HAP-1 (cell line): Measurements from ENCODE around the gene RGPD4.
"Not testable (repeated sequence)": the region's sequence is repeated elsewhere in the genome, so short reads cannot be mapped to it uniquely, and the experiment has no call there.

Experiments used
- DNase-seq, 2 experiments: peaks; one replicate each; pipeline ENCODE4 v3.0.0-alpha.2; 2016 to 2020; ENCODE audit warnings: low spot score in 2 of 2
- H3K27me3 ChIP-seq: fragments of 250-450 bp; sonication (Bioruptor Pico); 2 replicates; pipeline ENCODE4 v1.5.1; 2020; ENCODE audit warnings: low read depth, mild to moderate bottlenecking, moderate library complexity
- H3K36me3 ChIP-seq: fragments of 250-450 bp; sonication (Bioruptor Pico); replicated peaks from 2 replicates; pipeline ENCODE4 v1.5.1; 2020; ENCODE audit warnings: mild to moderate bottlenecking
- H3K4me1 ChIP-seq: fragments of 250-450 bp; sonication (Bioruptor Pico); 2 replicates; pipeline ENCODE4 v1.5.1; 2020; ENCODE audit warnings: mild to moderate bottlenecking
- H3K4me3 ChIP-seq: fragments of 250-450 bp; sonication (Bioruptor Pico); 2 replicates; pipeline ENCODE4 v1.5.1; 2020; ENCODE audit warnings: mild to moderate bottlenecking, moderate library complexity
- H3K9me3 ChIP-seq: fragments of 250-450 bp; sonication (Bioruptor Pico); 2 replicates; pipeline ENCODE4 v1.5.1; 2020; ENCODE audit warnings: mild to moderate bottlenecking, moderate library complexity
- in situ Hi-C: fragments of 300-500 bp; cut with MboI; formaldehyde crosslinking; loops from 3 replicates; pipeline ENCODE4 v1.14.3; 2020; ENCODE audit warnings: low sequenced_read_pairs, inconsistent platforms, mixed read lengths

The RGPD4 gene

GRCh38 chr2:107822302-107822701, 4.4 kb upstream of the RGPD4 start:
- Histone ChIP-seq H3K4me3 (no peak overlapping the region), H3K9me3 (no peaks in the 10 kb centered on the region), H3K4me1 (no peaks in the 10 kb centered on the region), H3K36me3 (no peaks in the 10 kb centered on the region), H3K27me3 (no peaks in the 10 kb centered on the region)
- DNase-seq, result no peak
- in situ Hi-C loops, result no loop called here

GRCh38 chr2:107824451-107825205, 2.1 kb upstream of the RGPD4 start:
- in situ Hi-C loops, result no loop called here
- H3K9me3 ChIP-seq, result no peaks in the 10 kb centered on the region
- DNase-seq, result no peak
- H3K36me3 ChIP-seq, result no peaks in the 10 kb centered on the region
- no peak overlapping the region for H3K4me3 ChIP-seq
- no peaks in the 10 kb centered on the region for H3K27me3 ChIP-seq
- no peaks in the 10 kb centered on the region for H3K4me1 ChIP-seq

DNA sequence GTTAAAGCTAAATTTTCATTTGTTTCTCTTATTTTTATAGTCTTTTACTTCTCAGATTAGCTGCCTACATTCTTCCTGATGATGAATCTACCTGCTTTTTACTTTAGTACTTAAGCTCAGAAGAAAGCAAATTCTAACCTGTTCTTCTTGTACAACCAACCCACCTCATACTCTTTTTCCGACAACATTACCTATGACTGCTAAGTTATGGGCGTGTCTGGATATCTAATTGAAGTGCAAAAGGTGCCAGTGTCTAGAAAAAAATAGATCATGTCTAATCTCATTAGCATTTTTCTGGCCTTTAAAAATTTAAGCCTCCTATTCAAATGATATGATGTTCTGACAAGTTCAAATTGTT, 1.5 kb upstream of the RGPD4 start:
- no peaks in the 10 kb centered on the region for H3K4me1 ChIP-seq
- in situ Hi-C loops, result no loop called here
- H3K4me3 ChIP-seq, result no peak overlapping the region
- H3K27me3 ChIP-seq, result no peaks in the 10 kb centered on the region
- H3K9me3 ChIP-seq, result no peaks in the 10 kb centered on the region
- H3K36me3 ChIP-seq, result no peaks in the 10 kb centered on the region
- DNase-seq, result no peak

DNA sequence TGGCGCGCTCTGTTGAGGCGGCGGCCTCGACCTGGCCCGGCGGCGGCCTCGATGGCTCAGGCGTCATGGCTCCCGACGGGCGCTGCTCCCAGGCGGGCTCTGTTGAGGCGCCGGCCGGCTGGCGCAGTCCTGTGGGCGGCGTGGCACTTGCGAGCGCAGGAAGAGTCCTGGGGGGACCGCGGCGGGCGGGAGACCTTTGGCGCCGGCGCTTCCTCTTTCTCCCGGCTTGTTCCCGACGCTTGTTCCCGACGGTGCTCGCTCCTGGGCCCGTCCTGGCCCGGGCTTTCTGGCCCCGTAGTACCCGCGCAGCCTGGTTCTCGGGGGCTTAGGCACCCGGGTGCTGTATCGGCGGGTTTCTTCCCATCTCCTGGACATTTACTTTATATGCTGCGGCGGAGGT, 2.8 kb downstream of the RGPD4 start:
- not testable (repeated sequence) for DNase-seq

GRCh38 chr2:107833152-107833551, 6.5 kb downstream of the RGPD4 start:
- in situ Hi-C loops, H3K4me1 ChIP-seq, H3K36me3 ChIP-seq, H3K9me3 ChIP-seq, H3K4me3 ChIP-seq, DNase-seq, H3K27me3 ChIP-seq: not testable (repeated sequence)

More for the DNA sequence above, 2.8 kb downstream of the RGPD4 start:
- H3K4me1 ChIP-seq, in situ Hi-C loops, H3K4me3 ChIP-seq, H3K9me3 ChIP-seq, H3K27me3 ChIP-seq, H3K36me3 ChIP-seq: not testable (repeated sequence)

- H3K4me3 ChIP-seq, H3K36me3 ChIP-seq, H3K27me3 ChIP-seq, in situ Hi-C loops, H3K9me3 ChIP-seq, H3K4me1 ChIP-seq, DNase-seq: not testable (repeated sequence)
Observed at GRCh38 chr2:107833618-107834017, 6.9 kb downstream of the RGPD4 start.

- H3K36me3 ChIP-seq, H3K4me1 ChIP-seq, H3K9me3 ChIP-seq, in situ Hi-C loops, H3K4me3 ChIP-seq, DNase-seq, H3K27me3 ChIP-seq: not testable (repeated sequence)
Observed at GRCh38 chr2:107916121-107916520, 89.4 kb downstream of the RGPD4 start.

GRCh38 chr2:107916696-107917370, 90.1 kb downstream of the RGPD4 start:
- in situ Hi-C loops, H3K4me1 ChIP-seq, H3K36me3 ChIP-seq, H3K4me3 ChIP-seq, H3K27me3 ChIP-seq, H3K9me3 ChIP-seq, DNase-seq: not testable (repeated sequence)

DNA sequence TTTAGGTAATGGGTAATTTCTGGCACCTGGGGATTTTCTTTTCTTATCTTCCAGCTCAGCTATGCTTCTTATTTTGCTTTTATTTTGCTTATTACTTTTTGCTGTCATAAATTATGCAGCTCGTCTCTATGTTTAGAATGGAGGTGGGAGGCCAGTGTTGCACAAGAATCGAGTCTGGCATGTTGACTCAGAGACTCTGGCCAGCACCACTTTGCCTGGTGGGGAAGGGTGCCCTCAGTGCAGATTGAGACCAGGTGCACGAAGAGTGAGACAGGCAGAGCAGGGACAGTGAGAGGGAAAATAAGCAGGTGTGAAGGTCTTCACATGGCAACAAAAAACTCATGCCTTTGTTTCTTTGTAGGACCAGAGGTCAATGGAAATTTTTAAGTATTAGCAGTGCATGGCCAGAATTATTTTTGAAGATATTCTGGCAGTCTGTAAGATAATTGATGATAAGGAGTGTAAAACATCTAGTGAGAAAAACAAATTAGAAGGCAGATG, 100.4 kb downstream of the RGPD4 start:
- DNase-seq, result no peak
- H3K4me3 ChIP-seq, result no peak overlapping the region
- H3K36me3 ChIP-seq, result no peaks in the 10 kb centered on the region
- no peaks in the 10 kb centered on the region for H3K9me3 ChIP-seq
- in situ Hi-C loops, result loop anchor here (25.0 kb wide), 2 partner anchors 260 to 660 kb away; no protein-coding TSS in a partner anchor
- no peaks in the 10 kb centered on the region for H3K27me3 ChIP-seq
- H3K4me1 ChIP-seq, result no peaks in the 10 kb centered on the region

DNA sequence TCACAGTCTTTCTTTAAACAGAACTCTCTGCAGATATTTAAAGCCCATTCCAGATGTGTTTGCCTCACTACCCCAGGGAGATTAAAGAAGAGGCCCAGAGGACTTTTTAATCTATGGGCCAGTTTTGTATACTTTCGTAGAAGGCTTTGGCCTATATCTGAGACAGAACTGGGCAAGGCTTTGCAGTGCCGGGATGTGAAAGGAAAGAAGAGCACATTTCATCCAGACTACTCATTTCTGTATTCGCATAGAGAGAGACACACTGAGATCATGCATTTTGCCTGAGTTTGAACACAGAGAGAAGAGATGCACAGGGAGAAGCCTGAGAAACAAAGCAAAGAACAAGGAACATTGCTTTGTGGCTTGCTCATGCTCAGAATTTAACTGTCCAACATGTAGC, 104.7 kb downstream of the RGPD4 start:
- in situ Hi-C loops, result loop anchor here (25.0 kb wide), 2 partner anchors 256 to 656 kb away; no protein-coding TSS in a partner anchor
- no peaks in the 10 kb centered on the region for H3K36me3 ChIP-seq
- H3K27me3 ChIP-seq, result no peaks in the 10 kb centered on the region
- H3K9me3 ChIP-seq, result no peaks in the 10 kb centered on the region
- H3K4me3 ChIP-seq, result no peak overlapping the region
- no peak for DNase-seq
- H3K4me1 ChIP-seq, result no peaks in the 10 kb centered on the region

DNA sequence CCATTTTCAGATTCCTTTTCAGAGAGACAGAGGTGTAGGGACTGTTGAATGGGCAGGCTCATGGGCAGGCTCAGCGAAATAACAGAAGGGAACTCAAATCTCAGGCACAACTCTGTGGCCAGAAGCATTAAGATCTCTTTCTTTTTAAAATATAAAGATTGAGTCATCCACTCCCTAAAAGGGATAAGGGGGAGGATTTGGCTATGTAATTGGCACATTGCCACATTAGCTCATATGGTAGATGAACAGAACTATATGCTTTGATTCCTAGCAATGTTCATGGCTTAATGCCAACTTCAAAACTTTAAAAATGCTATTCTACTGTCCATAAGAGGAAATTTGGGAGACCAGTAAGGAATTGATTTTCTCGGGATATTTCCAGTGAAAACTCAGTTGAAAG, 105.8 kb downstream of the RGPD4 start:
- DNase-seq, result no peak
- H3K9me3 ChIP-seq, result no peaks in the 10 kb centered on the region
- no peak overlapping the region for H3K4me3 ChIP-seq
- in situ Hi-C loops, result loop anchor here (25.0 kb wide), 2 partner anchors 255 to 655 kb away; no protein-coding TSS in a partner anchor
- no peaks in the 10 kb centered on the region for H3K4me1 ChIP-seq
- no peaks in the 10 kb centered on the region for H3K36me3 ChIP-seq
- no peaks in the 10 kb centered on the region for H3K27me3 ChIP-seq

GRCh38 chr2:107932979-107933378, 106.3 kb downstream of the RGPD4 start:
- DNase-seq, result no peak
- Histone ChIP-seq H3K4me3 (no peak overlapping the region), H3K36me3 (no peaks in the 10 kb centered on the region), H3K9me3 (no peaks in the 10 kb centered on the region), H3K27me3 (no peaks in the 10 kb centered on the region), H3K4me1 (no peaks in the 10 kb centered on the region)
- in situ Hi-C loops, result loop anchor here (25.0 kb wide), 2 partner anchors 254 to 654 kb away; no protein-coding TSS in a partner anchor

DNA sequence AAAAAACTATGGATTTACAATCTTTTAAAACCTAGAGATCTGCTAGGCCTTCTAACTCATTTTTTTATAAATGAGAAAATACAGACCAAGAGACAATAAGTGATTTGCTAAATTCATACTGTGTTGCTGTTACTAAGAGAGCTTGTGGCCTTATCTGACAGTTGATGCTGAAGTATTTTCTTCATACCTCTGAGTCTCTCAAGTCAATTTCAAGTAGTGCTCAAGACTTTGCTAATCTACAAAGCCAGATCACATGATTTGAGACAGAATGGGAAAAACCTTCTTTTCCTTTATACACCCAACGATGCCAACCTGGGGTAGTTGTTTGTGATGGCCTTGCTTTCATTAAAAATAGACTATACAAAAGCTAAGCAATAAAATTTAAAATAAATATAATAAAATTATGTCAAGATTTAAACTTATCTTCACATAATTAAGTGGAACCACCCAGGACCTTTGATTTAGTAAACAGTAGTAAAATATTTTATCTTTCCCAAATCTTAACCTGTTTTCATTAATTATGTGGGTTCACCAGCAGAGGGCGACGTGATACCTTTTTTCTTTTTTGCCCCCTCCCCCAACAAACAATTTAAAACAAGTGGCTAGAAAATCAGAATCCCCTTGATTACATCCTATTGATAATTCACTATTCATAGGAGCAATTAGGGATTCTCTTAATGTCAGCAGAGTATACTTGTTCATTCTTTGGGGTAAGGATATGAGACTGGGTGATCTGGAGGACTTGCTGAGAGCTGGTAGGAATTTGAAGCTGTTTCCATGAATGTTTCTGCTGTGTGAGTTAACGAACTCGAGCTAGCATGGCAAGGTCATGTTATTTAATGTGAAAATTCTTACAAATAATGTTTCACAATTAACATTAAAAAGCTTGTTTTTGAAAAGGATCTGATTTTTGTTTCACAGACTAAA, 110.0 kb downstream of the RGPD4 start:
- no peaks in the 10 kb centered on the region for H3K4me1 ChIP-seq
- peak in 1 of 2 experiments; percentile 23 for DNase-seq
- H3K4me3 ChIP-seq, result no peak overlapping the region
- in situ Hi-C loops, result loop anchor here (25.0 kb wide), 2 partner anchors 251 to 651 kb away; no protein-coding TSS in a partner anchor
- no peaks in the 10 kb centered on the region for H3K36me3 ChIP-seq
- no peaks in the 10 kb centered on the region for H3K27me3 ChIP-seq
- H3K9me3 ChIP-seq, result no peaks in the 10 kb centered on the region
